GM12878 (cell line): Measurements from ENCODE around the gene HELZ. TPM values are rescaled to one million over a fixed set of nuclear protein-coding genes. Genes with fewer than 3 reads are reported as not detected.

Experiments used
- ATAC-seq: fragments of 200-7000 bp; cut with Tn5 transposase; 3 replicates; pipeline ENCODE4 v1.9.1; 2020; ENCODE audit warnings: mild to moderate bottlenecking, moderate library complexity
- BruUV-seq: library from RNA; stranded (reverse); fragments of 400-500 nt; replicated peaks from 2 replicates; lab custom pipeline; 2021; lab: Mats Ljungman, UMichigan
- CTCF ChIA-PET: fragments of 300-600 bp; sonication (Branson Sonifier 250); formaldehyde crosslinking; extraction: SDS; loops from one replicate; lab custom pipeline; 2021; ENCODE audit warnings: inconsistent platforms; lab: Yijun Ruan, JAX
- POLR2A ChIA-PET: fragments of 350-600 bp; formaldehyde crosslinking; extraction: SDS; loops from one replicate; lab custom pipeline; 2021; ENCODE audit warnings: inconsistent platforms; lab: Charles Lee
- RAD21 ChIA-PET: fragments of 300-600 bp; sonication (Branson Sonifier 250); formaldehyde crosslinking; loops from one replicate; lab custom pipeline; 2023; ENCODE audit warnings: antibody characterized with exemption; ENCODE audit not compliant: unreplicated experiment; lab: Charles Lee
- SMC1A ChIA-PET: fragments of 300-600 bp; sonication (Branson Sonifier 250); formaldehyde crosslinking; loops from one replicate; lab custom pipeline; 2023; ENCODE audit not compliant: unreplicated experiment, uncharacterized antibody; lab: Charles Lee
- DNase-seq: peaks from one replicate; pipeline ENCODE4 v3.0.0-alpha.2; 2011; ENCODE audit warnings: low read depth, low spot score
- FAIRE-seq: peaks from 3 replicates; lab custom pipeline; 2011; peaks lifted over from hg19 to GRCh38; lab: Jason Lieb, UNC
- H2AFZ ChIP-seq: 2 replicates; pipeline ENCODE4 v1.6.0; 2011; ENCODE audit warnings: low read depth, low read length, control low read depth; ENCODE audit not compliant: control insufficient read depth
- H3K27ac ChIP-seq: 2 replicates; pipeline ENCODE4 v1.5.1; 2011; ENCODE audit warnings: control low read depth; ENCODE audit not compliant: control insufficient read depth, insufficient read depth
- H3K27me3 ChIP-seq, 2 experiments: replicated peaks in 1 of 2; 2 replicates each; pipeline versions ENCODE4 v1.6.0 to v1.6.1; 2011; ENCODE audit warnings: low read length in 1 of 2; ENCODE audit not compliant: control insufficient read depth in 2 of 2, insufficient read depth in 2 of 2
- H3K36me3 ChIP-seq, 2 experiments: 2 replicates each; pipeline ENCODE4 v1.5.1; 2011; ENCODE audit warnings: low read length in 1 of 2; ENCODE audit not compliant: control insufficient read depth in 2 of 2, insufficient read depth in 2 of 2
- H3K4me1 ChIP-seq: 2 replicates; pipeline ENCODE4 v1.6.1; 2011; ENCODE audit warnings: mild to moderate bottlenecking, low read length, moderate library complexity, mixed read lengths; ENCODE audit not compliant: control insufficient read depth, insufficient read depth
- H3K4me2 ChIP-seq: 2 replicates; pipeline ENCODE4 v1.6.0; 2011; ENCODE audit warnings: control low read depth; ENCODE audit not compliant: control insufficient read depth, insufficient read depth
- H3K4me3 ChIP-seq: fragments of 200-600 bp; sonication (generic); 2 replicates; pipeline ENCODE4 v1.5.1; 2016
- H3K79me2 ChIP-seq: 2 replicates; pipeline ENCODE4 v1.6.0; 2011; ENCODE audit warnings: low read length; ENCODE audit not compliant: control insufficient read depth, insufficient read depth
- H3K9ac ChIP-seq: 2 replicates; pipeline ENCODE4 v1.8.0; 2011; ENCODE audit warnings: low read length, control low read depth, mixed read lengths; ENCODE audit not compliant: control insufficient read depth, insufficient read depth
- H3K9me3 ChIP-seq: replicated peaks from 3 replicates; pipeline ENCODE4 v1.5.1; 2011; ENCODE audit warnings: mild to moderate bottlenecking, low read length; ENCODE audit not compliant: control insufficient read depth, insufficient read depth
- H4K20me1 ChIP-seq: 2 replicates; pipeline ENCODE4 v1.6.0; 2011; ENCODE audit not compliant: control insufficient read depth, insufficient read depth
- ATF7 ChIP-seq: fragments of 450-650 bp; IDR thresholded peaks from 2 replicates; pipeline ENCODE4 v1.6.1; 2016; ENCODE audit warnings: low read depth, mild to moderate bottlenecking
- BACH1 ChIP-seq: fragments of 450-650 bp; IDR thresholded peaks from 2 replicates; pipeline ENCODE4 v1.6.1; 2017; ENCODE audit warnings: mild to moderate bottlenecking, borderline replicate concordance
- BRCA1 ChIP-seq: IDR thresholded peaks from 2 replicates; pipeline ENCODE4 v1.6.1; 2011; ENCODE audit warnings: low read depth, low read length, improper control_type of control experiment
- CBX3 ChIP-seq: fragments of 200-600 bp; sonication (generic); IDR thresholded peaks from 2 replicates; pipeline ENCODE4 v1.6.1; 2016; ENCODE audit warnings: low read depth, borderline replicate concordance
- CHD4 ChIP-seq: fragments of 200-600 bp; sonication (generic); IDR thresholded peaks from 2 replicates; pipeline ENCODE4 v1.6.1; 2016; ENCODE audit warnings: mild to moderate bottlenecking
- IKZF1 ChIP-seq: fragments of 450-650 bp; conservative IDR thresholded peaks from 2 replicates; pipeline ENCODE4 v1.6.1; 2017; ENCODE audit warnings: antibody characterized with exemption, mild to moderate bottlenecking
- POLR2AphosphoS2 ChIP-seq: IDR thresholded peaks from 2 replicates; pipeline ENCODE4 v1.6.1; 2011; ENCODE audit warnings: low read depth, mild to moderate bottlenecking, low read length, improper control_type of control experiment, moderate library complexity
- ZBED1 ChIP-seq: IDR thresholded peaks from 2 replicates; pipeline ENCODE4 v1.6.1; 2016; ENCODE audit warnings: borderline replicate concordance
- in situ Hi-C: fragments of 300-500 bp; cut with MboI; formaldehyde crosslinking; loops from 9 replicates; pipeline ENCODE4 v1.14.3; 2018; ENCODE audit warnings: mixed read lengths
- intact Hi-C: fragments of 100-400 bp; cut with micrococcal nuclease; formaldehyde crosslinking; loops from one replicate; pipeline ENCODE4 v1.14.2; 2022; ENCODE audit not compliant: unreplicated experiment
- polyA plus RNA-seq, 11 experiments: library from polyadenylated mRNA; depleted of rRNA in 4 of 11; unstranded in 6 of 11; stranded (reverse) in 5 of 11; fragments of >200 nt; fragmentation: Nextera tagmentation in 4 of 11; fragmentation: Illumina TruSeq in 1 of 11; extraction: Ambion mirVana in 4 of 11; extraction: Trizol in 1 of 11; gene quantifications; 1 replicate in 1 of 11; 2 replicates in 10 of 11; pipeline versions ENCODE4 v1.2.1 to v1.2.3, GENCODE V29; 2011 to 2016; ENCODE audit warnings: inconsistent platforms in 2 of 11, missing spikeins in 2 of 11, low read depth in 1 of 11
- total RNA-seq, 4 experiments: library from RNA; depleted of rRNA in 3 of 4; stranded (reverse); fragments of >200 nt in 3 of 4; fragmentation: Illumina TruSeq in 1 of 4; extraction: Trizol in 1 of 4; gene quantifications; 2 replicates each; pipeline versions ENCODE4 v1.2.1 to v1.2.3, GENCODE V29; 2013 to 2021
- TF ChIP-seq, protein P1 (sequence below): fragments of 450-650 bp; IDR thresholded peaks from 2 replicates; pipeline ENCODE4 v1.6.1; 2016; ENCODE audit warnings: mild to moderate bottlenecking, moderate library complexity, borderline replicate concordance
- TF ChIP-seq, protein P2 (sequence below): IDR thresholded peaks from 2 replicates; pipeline ENCODE4 v1.6.1; 2011; ENCODE audit warnings: low read depth, low read length, improper control_type of control experiment, borderline replicate concordance
- TF ChIP-seq, protein P3 (sequence below): IDR thresholded peaks from 2 replicates; pipeline ENCODE4 v1.6.1; 2012; ENCODE audit warnings: low read depth, low read length, improper control_type of control experiment
- TF ChIP-seq, protein P4 (sequence below): IDR thresholded peaks from 2 replicates; pipeline ENCODE4 v1.6.1; 2012; ENCODE audit warnings: improper control_type of control experiment, low read depth, low read length; ENCODE audit not compliant: insufficient replicate concordance

Gene HELZ
- total and polyA plus RNA-seq, 10 of the 15 experiments (the other 5 are each of a cell fraction or from before 2014, with no cell fraction given): 1.5 to 36.8 (median 19.1) TPM

DNA sequence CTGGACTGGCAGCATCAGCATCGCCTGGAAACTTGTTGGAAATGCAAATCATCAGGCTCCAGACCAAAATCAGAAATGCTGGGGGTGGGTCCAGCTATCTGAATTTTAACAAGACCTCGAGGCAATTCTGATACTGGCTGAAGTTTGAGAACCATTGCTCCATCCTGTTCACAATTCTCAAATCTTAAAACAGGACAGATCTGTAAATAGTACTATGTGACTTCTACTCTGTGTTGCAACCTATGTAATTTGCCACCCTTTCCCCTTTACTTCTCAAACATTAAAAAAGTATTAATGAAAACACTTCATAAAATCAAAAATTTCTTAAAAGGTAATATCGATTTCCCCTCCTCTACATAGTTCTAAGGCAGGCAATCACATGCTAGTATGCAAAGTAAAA, 172.1 kb downstream of the HELZ start (continued):
- TF ChIP-seq, protein P1, sequence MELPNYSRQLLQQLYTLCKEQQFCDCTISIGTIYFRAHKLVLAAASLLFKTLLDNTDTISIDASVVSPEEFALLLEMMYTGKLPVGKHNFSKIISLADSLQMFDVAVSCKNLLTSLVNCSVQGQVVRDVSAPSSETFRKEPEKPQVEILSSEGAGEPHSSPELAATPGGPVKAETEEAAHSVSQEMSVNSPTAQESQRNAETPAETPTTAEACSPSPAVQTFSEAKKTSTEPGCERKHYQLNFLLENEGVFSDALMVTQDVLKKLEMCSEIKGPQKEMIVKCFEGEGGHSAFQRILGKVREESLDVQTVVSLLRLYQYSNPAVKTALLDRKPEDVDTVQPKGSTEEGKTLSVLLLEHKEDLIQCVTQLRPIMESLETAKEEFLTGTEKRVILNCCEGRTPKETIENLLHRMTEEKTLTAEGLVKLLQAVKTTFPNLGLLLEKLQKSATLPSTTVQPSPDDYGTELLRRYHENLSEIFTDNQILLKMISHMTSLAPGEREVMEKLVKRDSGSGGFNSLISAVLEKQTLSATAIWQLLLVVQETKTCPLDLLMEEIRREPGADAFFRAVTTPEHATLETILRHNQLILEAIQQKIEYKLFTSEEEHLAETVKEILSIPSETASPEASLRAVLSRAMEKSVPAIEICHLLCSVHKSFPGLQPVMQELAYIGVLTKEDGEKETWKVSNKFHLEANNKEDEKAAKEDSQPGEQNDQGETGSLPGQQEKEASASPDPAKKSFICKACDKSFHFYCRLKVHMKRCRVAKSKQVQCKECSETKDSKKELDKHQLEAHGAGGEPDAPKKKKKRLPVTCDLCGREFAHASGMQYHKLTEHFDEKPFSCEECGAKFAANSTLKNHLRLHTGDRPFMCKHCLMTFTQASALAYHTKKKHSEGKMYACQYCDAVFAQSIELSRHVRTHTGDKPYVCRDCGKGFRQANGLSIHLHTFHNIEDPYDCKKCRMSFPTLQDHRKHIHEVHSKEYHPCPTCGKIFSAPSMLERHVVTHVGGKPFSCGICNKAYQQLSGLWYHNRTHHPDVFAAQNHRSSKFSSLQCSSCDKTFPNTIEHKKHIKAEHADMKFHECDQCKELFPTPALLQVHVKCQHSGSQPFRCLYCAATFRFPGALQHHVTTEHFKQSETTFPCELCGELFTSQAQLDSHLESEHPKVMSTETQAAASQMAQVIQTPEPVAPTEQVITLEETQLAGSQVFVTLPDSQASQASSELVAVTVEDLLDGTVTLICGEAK: no peak
- no peak for TF ChIP-seq BRCA1

DNA sequence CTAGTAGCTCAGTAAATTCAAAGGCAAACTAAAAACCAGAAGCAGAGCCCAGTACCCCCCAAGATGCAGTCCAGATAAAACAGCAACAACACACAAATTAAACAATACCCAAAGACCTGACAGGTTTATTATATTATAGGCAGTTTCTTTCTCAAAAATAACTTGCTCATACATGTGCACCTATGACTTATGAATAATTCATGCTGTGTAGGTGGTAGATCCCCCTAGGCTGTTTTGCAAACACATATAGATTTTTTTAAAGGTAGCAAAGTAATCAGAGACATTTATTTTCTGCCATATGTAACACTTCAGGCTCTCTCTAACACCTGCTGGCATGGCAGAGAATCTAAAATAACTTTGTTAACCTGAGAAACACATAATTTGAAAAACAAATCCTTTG, 173.4 kb downstream of the HELZ start:
- no TSS peak for BruUV-seq
- H3K4me1 ChIP-seq: no peaks in the 10 kb centered on the region
- no peak for ATAC-seq
- no peaks in the 10 kb centered on the region for H3K27me3 ChIP-seq
- H3K4me2 ChIP-seq: no peak overlapping the region
- no peaks in the 10 kb centered on the region for H3K9me3 ChIP-seq
- no peak for FAIRE-seq
- RAD21 ChIA-PET: interaction anchor here (1.1 kb wide), 1 partner anchor 357 kb away, joined by 3 read pairs; no protein-coding TSS in a partner anchor
- CTCF ChIA-PET: interaction anchor here (1.6 kb wide), 1 partner anchor 10 kb away, joined by 9 read pairs; no protein-coding TSS in a partner anchor
- no peak overlapping the region for H2AFZ ChIP-seq
- in situ Hi-C loops (no loop called here), intact Hi-C loops (no loop called here)
- H4K20me1 ChIP-seq: no peaks in the 10 kb centered on the region
- H3K36me3 ChIP-seq: peaks cover 0 to 3% of the 10 kb centered on the region in 2 experiments; a peak in 1 of 4 replicates
- DNase-seq: no peak
- no peak overlapping the region for H3K9ac ChIP-seq
- no peaks in the 10 kb centered on the region for H3K79me2 ChIP-seq
- H3K4me3 ChIP-seq: no peak overlapping the region
- POLR2A ChIA-PET: no interaction called here
- SMC1A ChIA-PET: interaction anchor here (1.1 to 1.6 kb wide), 2 partner anchors 11 to 20 kb away, joined by 3 to 4 read pairs; no protein-coding TSS in a partner anchor
- no peak overlapping the region for H3K27ac ChIP-seq
- TF ChIP-seq, protein P2, sequence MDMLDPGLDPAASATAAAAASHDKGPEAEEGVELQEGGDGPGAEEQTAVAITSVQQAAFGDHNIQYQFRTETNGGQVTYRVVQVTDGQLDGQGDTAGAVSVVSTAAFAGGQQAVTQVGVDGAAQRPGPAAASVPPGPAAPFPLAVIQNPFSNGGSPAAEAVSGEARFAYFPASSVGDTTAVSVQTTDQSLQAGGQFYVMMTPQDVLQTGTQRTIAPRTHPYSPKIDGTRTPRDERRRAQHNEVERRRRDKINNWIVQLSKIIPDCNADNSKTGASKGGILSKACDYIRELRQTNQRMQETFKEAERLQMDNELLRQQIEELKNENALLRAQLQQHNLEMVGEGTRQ: no peak
- TF ChIP-seq, protein P3, sequence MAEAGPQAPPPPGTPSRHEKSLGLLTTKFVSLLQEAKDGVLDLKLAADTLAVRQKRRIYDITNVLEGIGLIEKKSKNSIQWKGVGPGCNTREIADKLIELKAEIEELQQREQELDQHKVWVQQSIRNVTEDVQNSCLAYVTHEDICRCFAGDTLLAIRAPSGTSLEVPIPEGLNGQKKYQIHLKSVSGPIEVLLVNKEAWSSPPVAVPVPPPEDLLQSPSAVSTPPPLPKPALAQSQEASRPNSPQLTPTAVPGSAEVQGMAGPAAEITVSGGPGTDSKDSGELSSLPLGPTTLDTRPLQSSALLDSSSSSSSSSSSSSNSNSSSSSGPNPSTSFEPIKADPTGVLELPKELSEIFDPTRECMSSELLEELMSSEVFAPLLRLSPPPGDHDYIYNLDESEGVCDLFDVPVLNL: no peak
- TF ChIP-seq CHD4 (no peak), IKZF1 (no peak), BACH1 (no peak), POLR2AphosphoS2 (no peak), ATF7 (no peak), ZBED1 (no peak), CBX3 (no peak)
- TF ChIP-seq, protein P4, sequence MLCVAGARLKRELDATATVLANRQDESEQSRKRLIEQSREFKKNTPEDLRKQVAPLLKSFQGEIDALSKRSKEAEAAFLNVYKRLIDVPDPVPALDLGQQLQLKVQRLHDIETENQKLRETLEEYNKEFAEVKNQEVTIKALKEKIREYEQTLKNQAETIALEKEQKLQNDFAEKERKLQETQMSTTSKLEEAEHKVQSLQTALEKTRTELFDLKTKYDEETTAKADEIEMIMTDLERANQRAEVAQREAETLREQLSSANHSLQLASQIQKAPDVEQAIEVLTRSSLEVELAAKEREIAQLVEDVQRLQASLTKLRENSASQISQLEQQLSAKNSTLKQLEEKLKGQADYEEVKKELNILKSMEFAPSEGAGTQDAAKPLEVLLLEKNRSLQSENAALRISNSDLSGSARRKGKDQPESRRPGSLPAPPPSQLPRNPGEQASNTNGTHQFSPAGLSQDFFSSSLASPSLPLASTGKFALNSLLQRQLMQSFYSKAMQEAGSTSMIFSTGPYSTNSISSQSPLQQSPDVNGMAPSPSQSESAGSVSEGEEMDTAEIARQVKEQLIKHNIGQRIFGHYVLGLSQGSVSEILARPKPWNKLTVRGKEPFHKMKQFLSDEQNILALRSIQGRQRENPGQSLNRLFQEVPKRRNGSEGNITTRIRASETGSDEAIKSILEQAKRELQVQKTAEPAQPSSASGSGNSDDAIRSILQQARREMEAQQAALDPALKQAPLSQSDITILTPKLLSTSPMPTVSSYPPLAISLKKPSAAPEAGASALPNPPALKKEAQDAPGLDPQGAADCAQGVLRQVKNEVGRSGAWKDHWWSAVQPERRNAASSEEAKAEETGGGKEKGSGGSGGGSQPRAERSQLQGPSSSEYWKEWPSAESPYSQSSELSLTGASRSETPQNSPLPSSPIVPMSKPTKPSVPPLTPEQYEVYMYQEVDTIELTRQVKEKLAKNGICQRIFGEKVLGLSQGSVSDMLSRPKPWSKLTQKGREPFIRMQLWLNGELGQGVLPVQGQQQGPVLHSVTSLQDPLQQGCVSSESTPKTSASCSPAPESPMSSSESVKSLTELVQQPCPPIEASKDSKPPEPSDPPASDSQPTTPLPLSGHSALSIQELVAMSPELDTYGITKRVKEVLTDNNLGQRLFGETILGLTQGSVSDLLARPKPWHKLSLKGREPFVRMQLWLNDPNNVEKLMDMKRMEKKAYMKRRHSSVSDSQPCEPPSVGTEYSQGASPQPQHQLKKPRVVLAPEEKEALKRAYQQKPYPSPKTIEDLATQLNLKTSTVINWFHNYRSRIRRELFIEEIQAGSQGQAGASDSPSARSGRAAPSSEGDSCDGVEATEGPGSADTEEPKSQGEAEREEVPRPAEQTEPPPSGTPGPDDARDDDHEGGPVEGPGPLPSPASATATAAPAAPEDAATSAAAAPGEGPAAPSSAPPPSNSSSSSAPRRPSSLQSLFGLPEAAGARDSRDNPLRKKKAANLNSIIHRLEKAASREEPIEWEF: no peak
